BJ (cell line): ENCODE data around the gene ZKSCAN1. TPM values are rescaled to one million over a fixed set of nuclear protein-coding genes. Genes with fewer than 3 reads are reported as not detected.
A peak's percentile ranks its signal among the peaks of the same experiment; 100 is the strongest.

Experiments used
- CTCF ChIA-PET: fragments of 350-600 bp; formaldehyde crosslinking; extraction: SDS; loops from one replicate; lab custom pipeline; 2021; ENCODE audit warnings: antibody characterized with exemption, inconsistent platforms; lab: Yijun Ruan, JAX
- POLR2A ChIA-PET: fragments of 300-600 bp; sonication (Branson Sonifier 250); formaldehyde crosslinking; extraction: SDS; loops from one replicate; lab custom pipeline; 2021; ENCODE audit warnings: antibody characterized with exemption; lab: Charles Lee
- DNase-seq: peaks from one replicate; pipeline ENCODE4 v3.0.0-alpha.2; 2011; ENCODE audit warnings: low read depth
- H3K27me3 ChIP-seq: 2 replicates; pipeline ENCODE4 v1.6.0; 2011; ENCODE audit warnings: low read length; ENCODE audit not compliant: control insufficient read depth, insufficient read depth
- H3K36me3 ChIP-seq: 2 replicates; pipeline ENCODE4 v1.5.1; 2011; ENCODE audit warnings: low read length; ENCODE audit not compliant: control insufficient read depth, insufficient read depth
- H3K4me3 ChIP-seq: 2 replicates; pipeline ENCODE4 v1.5.1; 2011; ENCODE audit warnings: low read depth, mild to moderate bottlenecking, control low read depth, low read length
- CTCF ChIP-seq: IDR thresholded peaks from 2 replicates; pipeline ENCODE4 v1.5.1; 2011; ENCODE audit warnings: low read depth, mild to moderate bottlenecking, control low read depth, inconsistent platforms, low read length, moderate library complexity; ENCODE audit not compliant: insufficient read depth
- polyA plus RNA-seq: library from polyadenylated mRNA; depleted of rRNA; stranded (reverse); fragments of >200 nt; gene quantifications from 2 replicates; pipeline ENCODE4 v1.2.3, GENCODE V29; 2011

The ZKSCAN1 gene
- polyA plus RNA-seq, 1 experiment, result 24.5 TPM

DNA sequence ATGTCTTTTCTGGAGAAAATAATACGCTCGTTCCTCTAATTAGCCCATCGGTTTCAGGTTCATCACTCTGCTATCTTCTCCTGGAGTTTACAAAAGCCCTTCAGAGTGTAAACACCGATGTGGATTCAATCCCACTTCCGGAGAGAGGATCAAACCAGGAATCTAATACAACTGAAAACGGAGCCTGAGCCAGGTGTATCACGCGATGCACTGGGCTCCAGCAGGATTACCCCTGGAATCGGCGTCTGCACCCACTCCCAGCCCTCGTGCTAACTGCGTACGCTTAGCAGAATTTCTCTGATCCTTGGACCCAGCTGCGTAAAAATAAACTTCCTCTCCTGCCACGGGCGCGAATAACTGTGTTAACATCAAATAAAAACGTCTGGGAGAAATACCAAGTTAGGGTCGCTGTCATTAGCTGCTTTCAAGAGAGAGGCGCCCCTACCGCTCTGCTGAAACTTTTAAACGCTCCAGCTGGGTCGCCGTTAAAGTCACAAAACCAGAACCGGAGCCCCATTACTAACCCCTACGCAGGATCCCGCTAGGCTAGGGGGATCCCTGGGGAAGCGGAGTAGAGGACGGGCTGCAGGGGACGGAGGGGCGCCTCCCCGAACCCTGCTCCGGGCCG, 65.6 kb downstream of the ZKSCAN1 start:
- peaks cover 13% of the 10 kb centered on the region for H3K36me3 ChIP-seq
- no peak for TF ChIP-seq CTCF
- DNase-seq, result no peak
- no peaks in the 10 kb centered on the region for H3K27me3 ChIP-seq
- H3K4me3 ChIP-seq, result peak overlapping the region; percentile 99
- ChIA-PET CTCF (interaction anchor here (0.7 to 1.4 kb wide), 3 partner anchors 14 to 24 kb away, joined by 3 to 5 read pairs (median 3); partner anchors contain the start of genes AP4M1 and MCM7), POLR2A (no interaction called here)

DNA sequence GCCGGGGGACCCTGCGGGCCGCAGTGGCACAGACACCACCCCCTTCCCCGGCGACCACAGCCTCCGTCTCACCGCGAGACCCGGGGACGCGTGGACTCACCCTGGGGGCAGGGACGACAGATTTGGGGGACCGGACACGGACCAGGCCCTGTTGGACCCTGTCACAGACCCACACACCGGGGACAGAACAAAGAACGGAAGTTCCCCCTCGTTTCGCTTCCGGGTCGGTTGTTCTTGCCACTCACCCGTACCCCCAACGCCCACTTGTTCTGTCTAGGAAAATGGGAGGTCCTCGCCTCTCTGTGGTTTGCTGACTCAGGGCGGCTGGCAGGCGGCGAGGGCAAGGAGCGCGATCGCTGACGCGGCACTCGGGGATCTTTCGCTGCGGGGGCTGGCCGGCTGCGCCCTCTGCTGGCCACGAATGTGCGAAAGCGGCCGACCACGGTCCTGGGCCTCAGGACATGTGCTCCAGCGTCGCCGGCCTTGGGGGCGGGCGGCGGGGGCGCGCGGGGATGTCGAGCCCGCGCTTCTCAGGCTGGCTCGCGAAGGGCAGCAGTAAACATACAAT, 66.2 kb downstream of the ZKSCAN1 start, which contains the start of gene ZNF3:
TSS of gene ZNF3 (minus strand) at position 189 of the 568 bp plus-strand sequence. CDS start 4,366 bp downstream, outside the sequence.
- DNase-seq, result peak; percentile 92
- no peaks in the 10 kb centered on the region for H3K27me3 ChIP-seq
- TF ChIP-seq CTCF, result peak; percentile 86
- ChIA-PET CTCF (interaction anchor here (0.7 to 1.7 kb wide), 6 partner anchors 14 to 90 kb away, joined by 3 to 6 read pairs (median 5); no protein-coding TSS in a partner anchor), POLR2A (no interaction called here)
- peaks cover 9% of the 10 kb centered on the region for H3K36me3 ChIP-seq
- H3K4me3 ChIP-seq, result peak within 1 kb of the TSS; percentile 99

DNA sequence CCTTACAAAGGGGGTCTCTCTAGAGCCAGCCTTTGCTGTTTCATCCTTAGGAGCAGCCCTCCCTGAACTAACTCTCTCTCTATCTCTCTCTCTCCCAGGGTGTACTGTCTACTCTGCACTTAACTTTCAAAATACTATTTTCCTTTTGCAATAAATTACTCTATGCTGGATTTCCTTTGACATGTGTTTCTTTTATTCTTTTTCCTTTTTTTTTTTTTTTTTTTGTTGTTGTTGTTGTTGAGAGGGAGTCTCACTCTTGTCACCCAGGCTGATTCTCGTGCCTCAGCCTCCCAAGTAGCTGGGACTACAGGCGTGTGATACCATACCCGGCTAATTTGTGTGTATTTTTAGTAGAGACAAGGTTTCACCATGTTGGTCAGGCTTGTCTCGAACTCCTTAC, 67.6 kb downstream of the ZKSCAN1 start:
- Histone ChIP-seq H3K4me3 (no peak overlapping the region), H3K27me3 (no peaks in the 10 kb centered on the region), H3K36me3 (peaks cover 5% of the 10 kb centered on the region; the same call in 1 of the 2 replicates)
- TF ChIP-seq CTCF, result no peak
- CTCF ChIA-PET, result interaction anchor here (0.6 to 1.7 kb wide), 7 partner anchors 12 to 91 kb away, joined by 3 to 6 read pairs (median 3); partner anchors contain the start of gene AP4M1
- POLR2A ChIA-PET, result interaction anchor here (0.7 kb wide), 1 partner anchor 176 kb away, joined by 4 read pairs; no protein-coding TSS in a partner anchor
- no peak for DNase-seq

- CTCF ChIA-PET, result no interaction called here
- no peak overlapping the region for H3K4me3 ChIP-seq
- TF ChIP-seq CTCF, result no peak
- H3K36me3 ChIP-seq, result peaks cover 2% of the 10 kb centered on the region
- POLR2A ChIA-PET, result no interaction called here
- no peak for DNase-seq
- no peaks in the 10 kb centered on the region for H3K27me3 ChIP-seq
These were observed 70.1 kb downstream of the ZKSCAN1 start for GRCh38 chr7:100085515-100085914.
